H1 (cell line): ENCODE measurements around the gene DLX5. TPM values are rescaled to one million over a fixed set of nuclear protein-coding genes. Genes with fewer than 3 reads are reported as not detected.

Source experiments
- CTCF ChIA-PET: fragments of 300-600 bp; sonication (Branson Sonifier 250); formaldehyde crosslinking; loops from one replicate; lab custom pipeline; 2021; ENCODE audit not compliant: partially characterized antibody; lab: Charles Lee
- POLR2A ChIA-PET: fragments of 300-600 bp; sonication (Branson Sonifier 250); formaldehyde crosslinking; loops from one replicate; lab custom pipeline; 2021; ENCODE audit warnings: inconsistent platforms; ENCODE audit not compliant: partially characterized antibody; lab: Charles Lee
- DNase-seq, 2 experiments: peaks; one replicate each; pipeline versions ENCODE4 v3.0.0 to v3.0.0-alpha.2; 2010 to 2022; ENCODE audit warnings: low spot score in 2 of 2, low read depth in 1 of 2, mixed read lengths in 1 of 2
- FAIRE-seq: peaks from 2 replicates; lab custom pipeline; 2011; peaks lifted over from hg19 to GRCh38; lab: Jason Lieb, UNC
- H2AFZ ChIP-seq: 2 replicates; pipeline ENCODE4 v1.8.1; 2012; ENCODE audit warnings: low read length, inconsistent platforms
- H2AK5ac ChIP-seq: 2 replicates; pipeline ENCODE4 v1.6.1; 2013; ENCODE audit warnings: low read depth, low read length
- H2BK120ac ChIP-seq: replicated peaks from 2 replicates; pipeline ENCODE3; 2013; ENCODE audit warnings: low read depth, low read length, inconsistent platforms
- H2BK12ac ChIP-seq: 2 replicates; pipeline ENCODE4 v1.6.1; 2013; ENCODE audit warnings: low read depth, low read length
- H2BK15ac ChIP-seq: 2 replicates; pipeline ENCODE4 v1.6.1; 2013; ENCODE audit warnings: low read length
- H2BK20ac ChIP-seq: 2 replicates; pipeline ENCODE4 v1.6.1; 2013; ENCODE audit warnings: low read length
- H2BK5ac ChIP-seq: 2 replicates; pipeline ENCODE4 v1.6.1; 2013; ENCODE audit warnings: low read depth, low read length
- H3K14ac ChIP-seq: 2 replicates; pipeline ENCODE4 v1.6.1; 2013; ENCODE audit warnings: inconsistent platforms; ENCODE audit not compliant: insufficient read length
- H3K18ac ChIP-seq: 2 replicates; pipeline ENCODE4 v1.6.1; 2013; ENCODE audit warnings: low read length; ENCODE audit errors: extremely low read depth
- H3K23ac ChIP-seq: 2 replicates; pipeline ENCODE4 v1.6.1; 2013; ENCODE audit warnings: inconsistent platforms; ENCODE audit not compliant: insufficient read length
- H3K23me2 ChIP-seq: 2 replicates; pipeline ENCODE4 v1.6.1; 2013; ENCODE audit warnings: low read depth, low read length
- H3K27ac ChIP-seq: 2 replicates; pipeline ENCODE4 v1.6.1; 2011; ENCODE audit warnings: low read depth, low read length, inconsistent platforms
- H3K27me3 ChIP-seq, 4 experiments: replicated peaks in 1 of 4; 1 replicate in 1 of 4; 2 replicates in 3 of 4; pipeline versions ENCODE4 v1.6.1 to v1.8.1; 2011 to 2013; ENCODE audit warnings: low read length in 3 of 4, mild to moderate bottlenecking in 3 of 4, inconsistent platforms in 2 of 4, mixed read lengths in 2 of 4, moderate library complexity in 1 of 4; ENCODE audit not compliant: control insufficient read depth in 3 of 4, insufficient read depth in 3 of 4; ENCODE audit errors: extremely low read depth in 1 of 4
- H3K36me3 ChIP-seq, 4 experiments: 2 replicates each; pipeline versions ENCODE4 v1.6.1 to v1.8.1; 2011 to 2013; ENCODE audit warnings: mild to moderate bottlenecking in 4 of 4, low read length in 3 of 4, moderate library complexity in 2 of 4, control low read depth in 1 of 4, inconsistent platforms in 1 of 4; ENCODE audit not compliant: insufficient read depth in 4 of 4, control insufficient read depth in 2 of 4
- H3K4ac ChIP-seq: replicated peaks from 2 replicates; pipeline ENCODE3; 2013; ENCODE audit warnings: low read length, low read depth, mixed read lengths, inconsistent platforms; ENCODE audit not compliant: insufficient read length
- H3K4me1 ChIP-seq, 4 experiments: replicated peaks in 1 of 4; 1 replicate in 1 of 4; 2 replicates in 3 of 4; pipeline versions ENCODE4 v1.6.1 to v1.8.1; 2011 to 2013; ENCODE audit warnings: low read length in 3 of 4, inconsistent platforms in 2 of 4, mixed read lengths in 1 of 4; ENCODE audit not compliant: insufficient read depth in 4 of 4, control insufficient read depth in 3 of 4
- H3K4me2 ChIP-seq, 2 experiments: 2 replicates each; pipeline versions ENCODE4 v1.6.1 to v1.8.1; 2011 to 2013; ENCODE audit warnings: low read depth in 2 of 2, low read length in 2 of 2, control low read depth in 1 of 2, inconsistent platforms in 1 of 2, mild to moderate bottlenecking in 1 of 2; ENCODE audit not compliant: insufficient read depth in 1 of 2
- H3K4me3 ChIP-seq, 4 experiments: fragments of 200-600, 300-600 bp in 1 of 4; sonication (generic), shearing (Covaris generic), sonication (Bioruptor Twin) in 1 of 4; 2 replicates each; pipeline versions ENCODE4 v1.5.1 to v1.8.1; 2011 to 2016; ENCODE audit warnings: low read length in 4 of 4, low read depth in 3 of 4, control low read depth in 2 of 4, inconsistent platforms in 2 of 4, mild to moderate bottlenecking in 2 of 4, mixed read lengths in 1 of 4, moderate library complexity in 1 of 4; ENCODE audit not compliant: insufficient read depth in 2 of 4; ENCODE audit errors: extremely low read depth in 1 of 4
- H3K56ac ChIP-seq: replicated peaks from 2 replicates; pipeline ENCODE3; 2013; ENCODE audit warnings: low read depth, mild to moderate bottlenecking, mixed read lengths, low read length, inconsistent platforms; ENCODE audit not compliant: insufficient read length
- H3K79me1 ChIP-seq: 2 replicates; pipeline ENCODE4 v1.6.1; 2013; ENCODE audit warnings: low read depth, low read length, control low read depth
- H3K79me2 ChIP-seq, 2 experiments: 2 replicates each; pipeline versions ENCODE4 v1.6.1 to v1.8.1; 2012 to 2013; ENCODE audit warnings: low read length in 2 of 2, mild to moderate bottlenecking in 2 of 2, inconsistent platforms in 1 of 2; ENCODE audit not compliant: insufficient read depth in 2 of 2, control insufficient read depth in 1 of 2
- H3K9ac ChIP-seq, 4 experiments: replicated peaks in 1 of 4; 1 replicate in 1 of 4; 2 replicates in 3 of 4; pipeline versions ENCODE4 v1.6.1 to v1.8.1; 2011 to 2013; ENCODE audit warnings: low read depth in 3 of 4, low read length in 3 of 4, control low read depth in 2 of 4, mild to moderate bottlenecking in 2 of 4, moderate library complexity in 2 of 4, inconsistent platforms in 1 of 4; ENCODE audit errors: extremely low read depth in 1 of 4
- H3K9me3 ChIP-seq, 2 experiments: 2 replicates each; pipeline versions ENCODE4 v1.6.1 to v1.8.1; 2012 to 2013; ENCODE audit warnings: mild to moderate bottlenecking in 2 of 2, moderate library complexity in 2 of 2, control low read depth in 1 of 2, inconsistent platforms in 1 of 2, low read depth in 1 of 2, low read length in 1 of 2, mixed read lengths in 1 of 2; ENCODE audit not compliant: insufficient read depth in 2 of 2
- H4K20me1 ChIP-seq, 2 experiments: replicated peaks in 1 of 2; 2 replicates each; pipeline versions ENCODE3 to v1.8.1; 2011 to 2013; ENCODE audit warnings: inconsistent platforms in 2 of 2, low read length in 2 of 2, mild to moderate bottlenecking in 1 of 2; ENCODE audit not compliant: insufficient read depth in 2 of 2, control insufficient read depth in 1 of 2
- H4K5ac ChIP-seq: 2 replicates; pipeline ENCODE4 v1.6.1; 2013; ENCODE audit warnings: low read length, low read depth, mixed read lengths, inconsistent platforms; ENCODE audit not compliant: insufficient read length
- H4K8ac ChIP-seq: 2 replicates; pipeline ENCODE4 v1.8.0; 2013; ENCODE audit warnings: mild to moderate bottlenecking, moderate library complexity, low read length, inconsistent platforms; ENCODE audit not compliant: insufficient read depth; ENCODE audit errors: extremely low read depth
- H4K91ac ChIP-seq: replicated peaks from 2 replicates; pipeline ENCODE3; 2013; ENCODE audit warnings: low read length, mixed read lengths, inconsistent platforms; ENCODE audit not compliant: insufficient read length
- BACH1 ChIP-seq: IDR thresholded peaks from 2 replicates; pipeline ENCODE4 v1.6.1; 2012; ENCODE audit warnings: low read length, improper control_type of control experiment
- CHD1 ChIP-seq: IDR thresholded peaks from 2 replicates; pipeline ENCODE4 v1.6.1; 2012; ENCODE audit warnings: low read depth, low read length, improper control_type of control experiment
- JUND ChIP-seq: IDR thresholded peaks from 2 replicates; pipeline ENCODE4 v1.6.1; 2011; ENCODE audit warnings: mild to moderate bottlenecking, improper control_type of control experiment, low read length
- KDM4A ChIP-seq: IDR thresholded peaks from one replicate; pipeline ENCODE4 v1.7.1; 2012; ENCODE audit warnings: low read depth, mild to moderate bottlenecking, moderate library complexity, low read length, inconsistent platforms; ENCODE audit not compliant: severe bottlenecking
- KDM5A ChIP-seq: fragments of 200-600 bp; IDR thresholded peaks from 2 replicates; pipeline ENCODE4 v1.7.1; 2012; ENCODE audit warnings: mild to moderate bottlenecking, low read length, inconsistent platforms, mixed read lengths
- POLR2A ChIP-seq, 2 experiments: IDR thresholded peaks; 1 replicate in 1 of 2; 2 replicates in 1 of 2; pipeline ENCODE4 v1.6.1; 2011; ENCODE audit warnings: low read depth in 2 of 2, low read length in 2 of 2, mild to moderate bottlenecking in 2 of 2; ENCODE audit errors: control extremely low read depth in 1 of 2
- RNF2 ChIP-seq: fragments of 200-900, 300-1000 bp; sonication (generic); IDR thresholded peaks from 2 replicates; pipeline ENCODE4 v1.7.1; 2016; ENCODE audit warnings: borderline replicate concordance, low read depth, mild to moderate bottlenecking, antibody characterized with exemption, low read length; ENCODE audit not compliant: poor library complexity, severe bottlenecking; ENCODE audit errors: missing control alignments
- RXRA ChIP-seq: IDR thresholded peaks from 2 replicates; pipeline ENCODE4 v1.6.1; 2011; ENCODE audit warnings: low read depth, mild to moderate bottlenecking, low read length, moderate library complexity; ENCODE audit not compliant: insufficient read depth
- SAP30 ChIP-seq: fragments of 300-600 bp; sonication (generic); IDR thresholded peaks from 2 replicates; pipeline ENCODE4 v1.7.1; 2012; ENCODE audit warnings: low read length, moderate library complexity, mild to moderate bottlenecking, inconsistent platforms; ENCODE audit not compliant: insufficient read depth, insufficient replicate concordance
- SIRT6 ChIP-seq: IDR thresholded peaks from one replicate; pipeline ENCODE4 v1.7.1; 2012; ENCODE audit warnings: low read length, inconsistent platforms
- SUZ12 ChIP-seq: fragments of 200-600 bp; sonication (generic); IDR thresholded peaks from 2 replicates; pipeline ENCODE4 v1.6.1; 2012; ENCODE audit warnings: mild to moderate bottlenecking, inconsistent platforms, low read length, moderate library complexity, mixed read lengths
- TAF7 ChIP-seq: optimal IDR thresholded peaks from 2 replicates; pipeline ENCODE3; 2011; ENCODE audit warnings: low read depth, mild to moderate bottlenecking, inconsistent platforms, low read length, moderate library complexity, borderline replicate concordance
- WGBS, 2 experiments: shearing (Covaris generic) in 1 of 2; methylation state at CpG; one replicate each; pipeline versions ENCODE4 v1.1.6 to v1.1.7; 2013 to 2015; ENCODE audit warnings: low lambda C conversion rate in 2 of 2, mixed read lengths in 2 of 2, inconsistent platforms in 1 of 2, low coverage in 1 of 2, missing lambda C conversion rate in 1 of 2; ENCODE audit not compliant: insufficient replicate concordance in 2 of 2, insufficient coverage in 1 of 2, insufficient read length in 1 of 2; ENCODE audit errors: extremely low coverage in 1 of 2, missing lambda C conversion rate in 1 of 2; 5-methylcytosine and 5-hydroxymethylcytosine counted together
- polyA plus RNA-seq, 7 experiments: library from polyadenylated mRNA; depleted of rRNA in 3 of 7; stranded (reverse) in 5 of 7; unstranded in 2 of 7; fragments of >200 nt in 5 of 7; fragments of 200-250 nt in 2 of 7; gene quantifications; 1 replicate in 5 of 7; 2 replicates in 1 of 7; 4 replicates in 1 of 7; pipeline versions ENCODE4 v1.2.1 to v1.2.3, GENCODE V29; 2011 to 2013; ENCODE audit warnings: missing spikeins in 2 of 7, mixed read lengths in 2 of 7
- total RNA-seq: library from RNA; stranded (reverse); fragmentation: NEBNext Ultra II Directional; extraction: Animal tissue kit (Norgen Biotek cat#: 25700); gene quantifications from 2 replicates; pipeline ENCODE4 v1.2.1, GENCODE V29; 2021

DLX5 gene
- total and polyA plus RNA-seq, 2 of the 8 experiments (the other 6 are each of a cell fraction or from before 2014, with no cell fraction given), result not detected

DNA sequence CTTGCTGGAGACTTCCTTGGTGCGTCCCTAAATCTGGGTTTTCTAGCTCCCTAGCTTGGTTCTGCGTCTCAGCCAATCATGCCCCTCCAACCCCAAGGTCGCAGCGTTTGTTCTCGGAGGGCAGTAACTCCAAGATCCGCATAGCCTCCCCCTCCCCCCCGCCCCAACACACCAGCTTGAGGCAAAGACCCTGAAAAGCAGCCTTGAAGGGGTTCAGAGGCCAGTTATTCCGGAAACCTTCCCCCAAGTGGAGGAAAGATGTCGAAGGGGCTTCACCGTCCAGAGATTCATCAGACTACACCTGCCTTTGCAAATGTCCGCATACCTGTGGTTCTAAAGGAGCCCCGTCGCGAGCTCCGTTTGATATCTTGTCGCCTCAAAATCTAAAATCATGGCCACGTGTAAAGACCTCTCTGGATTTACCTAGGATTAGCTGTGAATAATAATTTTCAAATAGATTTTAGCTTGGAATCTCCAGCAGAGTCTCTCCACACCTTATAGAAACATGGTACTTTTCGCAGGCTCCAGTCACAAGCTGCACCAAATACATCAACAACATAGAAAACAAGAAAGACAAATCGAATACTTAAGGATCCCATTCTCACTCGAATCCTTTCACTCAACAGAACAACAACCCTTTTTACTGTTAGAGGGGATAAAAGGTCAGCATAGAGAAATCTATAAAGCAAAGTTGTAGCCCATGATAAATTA, 11.3 kb downstream of the DLX5 start:
- Histone ChIP-seq H3K14ac (no peak overlapping the region), H3K27me3 (peaks cover 96 to 100% (median 99%) of the 10 kb centered on the region in 4 experiments), H2BK5ac (no peak overlapping the region), H3K23ac (no peak overlapping the region), H4K8ac (no peak overlapping the region), H3K79me1 (no peaks in the 10 kb centered on the region; the same call in 1 of the 2 replicates), H3K9me3 (no peaks in the 10 kb centered on the region), H2BK20ac (no peak overlapping the region), H2BK120ac (no peak overlapping the region), H2AFZ (no peak overlapping the region), H3K4me2 (peak overlapping the region in 1 of 2 experiments; percentile 33; a peak in 1 of 4 replicates), H4K20me1 (peaks cover 32 to 36% of the 10 kb centered on the region in 2 experiments), H4K91ac (no peak overlapping the region), H3K18ac (no peak overlapping the region), H3K4me1 (peaks cover 0 to 15% (median 10%) of the 10 kb centered on the region in 4 experiments; a peak in 5 of 7 replicates), H3K27ac (no peak overlapping the region), H3K79me2 (no peaks in the 10 kb centered on the region), H3K9ac (no peak overlapping the region), H3K4me3 (no peak overlapping the region), H2BK15ac (no peak overlapping the region), H4K5ac (no peak overlapping the region), H2BK12ac (no peak overlapping the region), H2AK5ac (no peak overlapping the region), H3K4ac (no peak overlapping the region), H3K56ac (no peak overlapping the region), H3K23me2 (peaks cover 4% of the 10 kb centered on the region; the same call in 1 of the 2 replicates), H3K36me3 (no peaks in the 10 kb centered on the region)
- POLR2A ChIA-PET, result interaction anchor here (1.5 to 1.7 kb wide), 3 partner anchors 10 to 21 kb away, joined by 4 to 6 read pairs (median 5); partner anchors contain the start of gene DLX5
- FAIRE-seq, result no peak
- CTCF ChIA-PET, result interaction anchor here (0.5 to 10.2 kb wide), 6 partner anchors 8 to 307 kb away, joined by 3 to 150 read pairs (median 6); partner anchors contain the start of genes DLX5 and DLX6
- peak in 1 of 2 experiments; percentile 53 for DNase-seq
- 13% methylated on average over 18 of the region's 20 CpGs; no CpG with 5 or more reads in 1 of the 2 experiments for WGBS, 2 experiments
- TF ChIP-seq CHD1, result no peak
- TF ChIP-seq SIRT6, result no peak
- no peak for TF ChIP-seq KDM5A
- TF ChIP-seq TAF7, result no peak
- no peak for TF ChIP-seq RXRA
- TF ChIP-seq BACH1, result no peak
- no peak for TF ChIP-seq KDM4A
- no peak for TF ChIP-seq POLR2A (IDR thresholded peaks at IDR 0.05; ENCODE audit: control extremely low read depth in 1 of 2, low read depth in 2 of 2, low read length in 2 of 2)
- peak; percentile 40; the same call in 1 of the 2 replicates for TF ChIP-seq SUZ12
- no peak for TF ChIP-seq SAP30
- TF ChIP-seq RNF2, result peak; percentile 26
- no peak for TF ChIP-seq JUND
